MM.1S (cell line): Measurements from ENCODE around the gene EHF.

Source experiments
- EZH2 ChIP-seq: fragments of 300-600 bp; sonication (generic); optimal IDR thresholded peaks from 2 replicates; pipeline ENCODE3; 2017; ENCODE audit warnings: low read depth, mild to moderate bottlenecking, antibody characterized with exemption, low read length, mixed read lengths
- TF ChIP-seq, protein P1 (sequence below): fragments of 300-600 bp; sonication (generic); IDR thresholded peaks from 2 replicates; pipeline ENCODE4 v1.5.1; 2016; ENCODE audit warnings: antibody characterized with exemption, low read length, mixed read lengths

DNA sequence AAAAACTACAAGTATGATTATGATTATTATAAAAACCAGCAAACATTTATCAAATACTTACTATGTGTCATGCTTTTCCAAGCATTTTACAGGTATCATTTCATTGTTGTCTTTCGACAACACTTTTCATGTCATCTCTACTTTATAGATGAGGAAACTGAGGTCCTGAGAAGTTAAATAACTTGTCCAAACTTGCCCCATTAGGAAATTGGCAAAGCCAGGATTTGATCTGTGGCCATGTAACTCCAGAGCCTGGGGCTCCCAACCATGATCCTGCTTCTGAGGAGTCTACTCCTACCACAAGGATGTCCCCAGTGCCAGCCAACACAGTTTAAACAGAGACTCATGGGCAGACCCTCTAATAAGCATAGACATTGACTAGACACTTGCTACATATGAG is 15.2 kb downstream of the EHF start:
- TF ChIP-seq, protein P1, sequence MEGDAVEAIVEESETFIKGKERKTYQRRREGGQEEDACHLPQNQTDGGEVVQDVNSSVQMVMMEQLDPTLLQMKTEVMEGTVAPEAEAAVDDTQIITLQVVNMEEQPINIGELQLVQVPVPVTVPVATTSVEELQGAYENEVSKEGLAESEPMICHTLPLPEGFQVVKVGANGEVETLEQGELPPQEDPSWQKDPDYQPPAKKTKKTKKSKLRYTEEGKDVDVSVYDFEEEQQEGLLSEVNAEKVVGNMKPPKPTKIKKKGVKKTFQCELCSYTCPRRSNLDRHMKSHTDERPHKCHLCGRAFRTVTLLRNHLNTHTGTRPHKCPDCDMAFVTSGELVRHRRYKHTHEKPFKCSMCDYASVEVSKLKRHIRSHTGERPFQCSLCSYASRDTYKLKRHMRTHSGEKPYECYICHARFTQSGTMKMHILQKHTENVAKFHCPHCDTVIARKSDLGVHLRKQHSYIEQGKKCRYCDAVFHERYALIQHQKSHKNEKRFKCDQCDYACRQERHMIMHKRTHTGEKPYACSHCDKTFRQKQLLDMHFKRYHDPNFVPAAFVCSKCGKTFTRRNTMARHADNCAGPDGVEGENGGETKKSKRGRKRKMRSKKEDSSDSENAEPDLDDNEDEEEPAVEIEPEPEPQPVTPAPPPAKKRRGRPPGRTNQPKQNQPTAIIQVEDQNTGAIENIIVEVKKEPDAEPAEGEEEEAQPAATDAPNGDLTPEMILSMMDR: no peak
- no peak for TF ChIP-seq EZH2
